A549 treated with DMSO at 1 μM for 4 hours (cell line): ENCODE results near the gene CRYAA. TPM values are rescaled to one million over a fixed set of nuclear protein-coding genes. Genes with fewer than 3 reads are reported as not detected.

Source experiments
- total RNA-seq: library from RNA; stranded (reverse); fragments of 200-300 nt; extraction: Qiagen RNA extraction; gene quantifications from 5 replicates; pipeline ENCODE4 v1.2.3, GENCODE V29; 2022; ENCODE audit warnings: low read depth

CRYAA gene
- total RNA-seq, result not detected in 5 replicates

GRCh38 chr21:43168708-43169107 is at the start of gene CRYAA:
CRYAA (plus strand) TSS chr21:43169008; CDS start chr21:43169100, 92 bp downstream.

Other genes starting within 250 kb of the CRYAA start
- not detected in 5 replicates for gene ERVH48-1, start 243.4 kb upstream of the CRYAA start, total RNA-seq
- gene PKNOX1, start 194.4 kb upstream of the CRYAA start, total RNA-seq, result 3.5 to 7.1 TPM (median 6.8 TPM) in 5 replicates
- gene CBS, start 93.2 kb upstream of the CRYAA start, total RNA-seq, result 10.9 to 12.1 TPM (median 11.7 TPM) in 5 replicates
- 53.6 to 63.6 TPM (median 55.1 TPM) in 5 replicates for gene U2AF1, start 61.4 kb upstream of the CRYAA start, total RNA-seq